Pons (tissue), 1 donor: ENCODE data around the gene TNK2.
"Not testable (repeated sequence)": the region's sequence is repeated elsewhere in the genome, so short reads cannot be mapped to it uniquely, and the experiment has no call there.

Source experiments
- DNase-seq: peaks from one replicate; pipeline ENCODE4 v3.0.0-alpha.2; 2016; ENCODE audit warnings: low spot score

The TNK2 gene

DNA sequence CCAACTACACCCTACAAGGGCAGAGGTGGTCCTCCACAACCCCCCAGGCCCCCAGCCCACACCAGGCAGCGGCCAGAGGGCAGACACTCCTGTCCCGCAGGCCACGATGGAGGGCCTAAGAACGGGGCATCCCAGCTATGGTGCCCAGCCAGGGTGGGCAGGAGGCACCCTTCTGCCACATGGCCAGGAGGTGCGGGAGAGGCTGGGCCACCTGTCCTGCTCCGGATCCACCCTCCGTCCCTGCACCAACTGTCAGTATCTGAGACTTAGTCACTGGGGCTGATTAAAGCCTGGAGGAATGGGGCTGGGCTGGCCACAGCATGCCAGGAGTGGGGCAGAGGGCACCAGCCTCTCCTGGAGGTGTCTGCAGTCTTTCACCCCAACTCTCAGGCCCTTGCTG, 37.9 kb downstream of the TNK2 start:
- DNase-seq = no peak

DNA sequence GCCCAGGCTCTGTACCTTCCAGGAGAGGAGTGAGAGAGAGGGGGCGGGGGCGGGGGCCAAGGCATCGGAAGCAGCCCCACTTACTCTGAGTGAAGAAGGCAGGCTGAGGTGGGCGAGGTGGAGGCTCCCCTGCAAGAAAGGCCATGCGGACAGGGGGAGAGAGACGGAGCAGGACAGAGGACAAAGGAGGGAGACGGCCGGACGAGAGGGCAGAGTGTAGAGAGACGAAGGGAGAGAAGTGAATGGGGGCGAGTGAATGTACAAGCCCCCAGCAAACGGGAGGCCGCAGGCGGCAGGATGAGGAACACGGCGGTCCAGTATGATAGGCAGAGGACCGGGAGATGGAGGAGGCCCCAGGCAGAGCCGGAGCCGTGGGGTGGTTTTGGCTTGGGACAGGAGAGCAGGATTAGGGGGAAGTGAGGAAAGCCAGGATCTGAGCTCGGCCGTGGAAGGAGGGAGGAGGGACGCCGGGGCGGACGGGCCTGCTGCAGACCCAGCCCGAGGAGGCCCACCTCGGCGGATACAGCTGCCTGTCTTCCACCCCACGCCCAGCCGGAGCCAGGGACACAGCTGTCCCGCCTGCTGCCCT, 38.8 kb downstream of the TNK2 start:
- no peak for DNase-seq

DNA sequence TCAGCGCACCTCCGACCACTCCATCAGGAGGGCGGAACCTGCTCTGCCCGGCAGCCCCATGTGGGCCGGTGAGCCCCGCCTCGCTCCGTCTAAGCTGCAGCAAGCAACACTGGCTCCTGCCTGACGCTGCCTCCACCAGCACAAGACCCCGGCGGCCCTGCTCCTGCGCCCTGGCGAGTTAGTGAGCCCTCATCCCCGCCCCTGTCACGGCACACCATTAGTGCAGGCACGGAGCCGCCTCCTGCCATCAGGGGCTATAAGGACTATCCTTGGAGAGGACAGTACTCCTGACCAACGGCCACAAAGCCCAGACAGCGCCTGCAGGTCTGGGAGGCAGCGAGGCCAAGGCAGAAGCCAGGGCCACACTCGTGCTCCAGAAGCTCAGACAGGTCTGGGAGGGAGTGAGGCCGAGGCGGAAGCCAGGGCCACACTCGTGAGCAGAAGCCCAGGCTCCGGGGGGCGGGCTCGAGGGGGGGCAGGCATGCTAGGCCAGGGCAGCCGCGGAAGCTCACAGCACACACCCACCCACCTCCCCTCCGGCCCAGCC, 39.4 kb downstream of the TNK2 start:
- no peak for DNase-seq

DNA sequence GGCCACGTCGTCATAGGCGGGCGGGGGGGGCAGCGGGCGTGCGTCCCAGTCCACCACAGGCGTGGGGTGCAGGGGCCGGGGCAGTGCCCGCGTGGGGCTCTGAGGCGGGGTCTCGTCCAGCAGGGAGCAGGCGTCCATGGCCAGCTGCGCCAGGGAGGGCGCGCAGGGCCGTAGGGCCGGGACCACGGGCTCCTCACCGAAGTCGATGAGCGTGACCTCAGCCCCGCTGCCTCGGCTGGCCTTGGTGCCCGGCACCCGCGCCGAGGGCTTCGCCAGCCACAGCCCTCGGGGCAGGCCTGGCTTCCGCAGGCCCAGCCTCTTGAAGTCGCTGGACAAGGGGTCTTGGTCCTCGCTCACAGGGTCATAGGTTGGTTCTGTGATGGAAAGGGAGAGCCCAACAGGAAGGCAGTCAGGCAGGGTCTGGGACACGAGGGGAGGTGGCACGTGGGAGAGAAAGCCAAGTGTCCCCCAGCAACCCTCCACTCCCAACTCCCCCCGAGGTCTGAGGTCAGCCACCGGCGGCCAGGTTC, 40.0 kb downstream of the TNK2 start:
- DNase-seq = no peak

DNA sequence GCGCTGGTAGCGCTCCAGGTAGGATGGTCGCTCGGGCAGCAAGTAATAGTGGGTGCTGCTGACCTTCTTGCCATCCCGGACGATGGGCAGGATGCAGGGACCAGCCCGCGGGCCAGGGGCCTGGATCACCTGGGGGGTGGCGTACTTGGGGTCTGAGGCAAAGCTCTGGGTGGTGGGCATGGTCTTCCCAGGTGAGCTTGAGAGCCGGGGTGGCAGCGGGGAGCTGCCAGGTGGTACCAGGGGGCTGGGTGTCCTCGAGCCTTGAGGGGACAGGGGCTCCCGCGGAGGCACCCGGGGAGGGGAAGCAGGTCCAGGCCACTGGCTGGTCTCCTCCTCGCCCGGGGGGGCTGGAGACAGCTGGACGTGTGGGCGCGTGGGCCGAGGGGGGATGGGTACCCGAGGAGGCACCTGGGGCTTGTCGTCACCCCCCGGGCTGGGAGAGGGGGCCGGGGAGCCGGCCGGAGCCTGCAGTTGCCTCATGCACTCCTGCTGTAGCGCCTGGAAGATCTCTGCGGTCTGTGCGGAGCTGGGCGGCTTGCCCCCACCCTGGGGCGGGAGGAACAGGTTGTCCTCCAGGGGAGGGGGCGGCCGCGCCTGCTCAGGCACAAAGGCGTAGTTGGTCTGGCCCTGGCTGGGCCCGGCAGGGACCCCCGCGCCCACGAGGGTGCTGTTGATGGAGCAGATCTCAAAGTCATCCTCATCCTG, 40.6 kb downstream of the TNK2 start:
- DNase-seq = no peak

DNA sequence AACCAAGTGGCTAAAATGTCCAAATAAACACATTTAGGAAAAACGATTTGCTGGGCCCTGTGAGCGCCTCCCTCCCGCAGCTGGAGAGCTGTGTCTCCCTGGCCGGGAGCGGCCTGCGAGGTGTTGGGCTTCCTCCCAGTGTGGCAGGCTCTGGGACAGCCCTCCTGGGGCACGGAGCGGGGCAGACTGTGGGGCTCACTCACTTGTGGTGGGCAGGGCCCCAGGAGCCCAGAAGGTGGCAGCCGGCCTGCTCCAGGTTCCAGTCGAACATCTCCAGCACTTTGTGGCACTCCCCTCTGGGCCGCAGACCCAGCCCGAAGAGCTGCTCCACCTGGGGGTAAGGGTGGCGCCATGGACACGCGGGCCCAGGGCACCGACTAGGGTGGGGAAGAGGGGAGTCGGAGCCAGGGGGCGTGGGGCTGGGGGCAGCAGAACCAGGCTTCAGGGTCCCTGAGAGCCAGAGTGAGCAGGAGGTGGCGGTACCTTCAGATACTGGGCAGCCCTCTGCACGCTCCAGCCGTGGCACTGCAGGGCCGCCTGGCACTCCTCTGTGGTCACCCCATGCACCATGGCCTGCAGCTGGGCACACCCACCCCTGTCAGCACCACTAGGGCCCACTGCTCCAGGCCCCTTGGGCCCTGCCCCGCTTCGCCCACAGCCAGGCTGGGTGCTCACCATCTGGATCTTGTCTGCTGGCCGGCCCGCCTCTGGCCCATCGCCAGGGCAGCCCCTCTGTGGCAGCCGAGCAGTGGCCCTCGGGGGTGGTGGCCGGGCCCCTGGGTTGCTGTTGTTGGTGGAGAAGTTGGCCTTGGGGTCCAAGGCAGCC, 41.5 kb downstream of the TNK2 start:
- no peak for DNase-seq

DNA sequence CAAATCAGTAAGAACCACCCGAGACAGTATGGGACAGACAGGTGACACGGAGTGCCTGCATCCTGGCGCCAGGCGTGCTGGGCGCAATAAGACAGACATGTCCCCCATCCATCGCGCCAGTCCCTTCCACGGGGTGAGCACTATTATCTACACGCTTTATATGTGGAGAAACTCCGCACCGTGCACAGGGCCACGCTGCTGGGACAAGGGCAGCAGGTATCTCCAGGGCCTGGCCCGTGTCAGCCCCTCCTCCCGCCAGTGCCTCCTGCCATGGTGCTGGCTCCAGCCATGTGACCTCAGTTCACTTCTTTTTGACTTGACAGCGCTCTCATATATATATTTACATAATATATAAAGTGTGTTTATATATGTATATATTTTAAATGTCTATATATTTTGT, 42.6 kb downstream of the TNK2 start:
- DNase-seq = no peak

DNA sequence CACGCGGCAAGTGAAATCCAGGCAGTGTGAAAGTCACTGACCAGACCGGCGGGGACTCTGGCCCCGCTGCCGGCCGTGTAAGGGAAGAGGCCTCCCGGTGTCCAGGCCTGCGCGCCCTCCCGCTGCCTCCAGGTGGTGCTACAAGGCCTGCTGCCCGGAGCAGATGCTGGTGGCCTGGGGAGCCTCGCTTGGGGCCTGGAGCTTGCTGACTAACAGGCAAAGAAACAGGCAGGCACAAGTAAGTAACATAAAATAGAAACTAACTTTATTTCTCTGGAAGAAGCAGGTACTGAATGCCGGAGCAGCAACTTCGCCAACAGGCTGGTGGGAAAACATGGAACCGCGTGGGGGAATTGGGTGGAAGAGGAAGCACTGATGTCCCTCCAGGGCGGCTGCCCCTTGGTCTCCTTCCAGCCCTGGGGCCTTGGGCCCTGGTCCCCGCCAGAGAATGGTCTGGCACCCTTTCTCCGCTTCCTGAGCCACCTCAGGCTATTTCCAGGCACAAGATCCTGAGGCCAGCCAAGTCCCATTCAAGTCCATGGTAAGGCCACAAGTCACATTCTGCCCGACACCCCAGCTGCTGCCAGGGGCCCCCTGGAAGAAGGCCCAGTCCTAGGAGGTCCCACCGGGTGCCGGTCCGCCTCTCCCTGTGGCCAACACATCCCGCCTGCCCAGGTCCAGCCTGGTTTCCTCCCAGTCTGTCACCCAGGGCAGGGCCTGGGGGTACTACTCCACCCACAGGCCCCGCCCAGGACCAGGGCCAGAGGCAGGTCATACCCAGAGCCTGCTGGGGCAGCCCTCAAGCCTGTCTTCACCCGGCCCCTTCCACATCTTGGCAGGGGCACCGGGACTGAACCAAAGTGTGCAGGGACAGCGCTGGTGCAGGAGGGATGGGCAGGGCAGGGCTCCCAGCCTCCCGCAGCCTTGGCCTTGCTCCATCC, 45.0 kb downstream of the TNK2 start:
- peak; percentile 82 for DNase-seq

DNA sequence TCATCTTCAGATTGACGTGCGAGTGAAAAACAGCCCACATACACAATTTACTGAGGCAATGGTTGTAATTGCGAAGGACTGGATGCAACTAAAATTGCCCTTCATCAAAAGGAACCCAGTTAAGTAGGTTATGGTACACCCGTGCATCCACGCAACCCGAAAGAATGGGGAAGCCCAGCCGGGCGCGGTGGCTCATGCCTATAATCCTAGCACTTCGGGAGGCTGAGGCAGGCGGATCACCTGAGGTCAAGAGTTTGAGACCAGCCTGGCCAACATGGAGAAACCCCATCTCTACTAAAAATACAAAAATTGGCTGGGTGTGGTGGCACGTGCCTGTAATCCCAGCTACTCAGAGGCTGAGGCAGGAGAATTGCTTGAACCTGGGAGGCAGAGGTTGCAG, 46.0 kb downstream of the TNK2 start:
- not testable (repeated sequence) for DNase-seq

DNA sequence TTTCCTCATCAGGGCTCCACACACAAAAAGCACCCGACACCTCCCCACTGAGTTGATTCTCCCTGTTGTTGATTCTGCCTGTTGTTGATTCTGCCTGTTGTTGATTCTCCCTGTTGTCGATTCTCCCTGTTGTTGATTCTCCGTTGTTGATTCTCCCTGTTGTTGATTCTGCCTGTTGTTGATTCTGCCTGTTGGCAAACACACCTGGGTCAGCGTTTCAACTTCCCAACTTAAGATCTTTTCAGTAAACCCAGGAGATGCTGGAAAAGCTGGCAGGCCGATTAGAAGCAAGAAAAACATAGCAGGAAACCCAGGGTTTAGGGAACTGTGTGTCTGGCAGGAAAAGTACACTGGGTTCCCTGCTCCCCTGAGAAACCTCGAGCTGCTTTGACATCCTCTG, 47.9 kb downstream of the TNK2 start:
- DNase-seq = no peak

DNA sequence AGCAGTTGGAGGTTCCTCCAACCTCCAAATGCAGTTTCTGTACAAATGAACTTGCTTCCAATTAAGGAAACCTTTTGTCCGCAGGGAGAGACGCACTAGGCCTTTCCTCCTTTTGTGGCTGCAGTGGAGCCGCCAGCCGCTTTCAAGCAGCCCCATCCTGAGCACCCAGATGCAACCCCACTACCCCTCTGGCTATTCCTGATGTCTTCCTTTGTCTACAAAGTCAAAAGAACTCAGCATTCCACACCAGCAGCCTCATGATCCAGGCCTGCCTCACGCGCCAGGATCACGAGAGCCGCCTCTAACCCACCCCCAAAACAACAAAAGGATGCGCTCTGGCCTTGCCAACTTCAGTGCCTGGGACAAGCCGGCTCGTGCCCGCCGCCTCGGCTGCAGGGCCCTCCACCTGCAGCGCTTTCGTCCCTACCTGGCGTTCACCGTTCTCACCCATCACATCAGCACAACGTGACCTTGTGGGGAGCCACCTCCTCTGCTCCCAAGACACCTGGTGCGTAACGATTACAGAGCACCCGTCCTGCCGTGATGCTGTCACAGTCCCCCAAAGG, 48.4 kb downstream of the TNK2 start:
- no peak for DNase-seq

DNA sequence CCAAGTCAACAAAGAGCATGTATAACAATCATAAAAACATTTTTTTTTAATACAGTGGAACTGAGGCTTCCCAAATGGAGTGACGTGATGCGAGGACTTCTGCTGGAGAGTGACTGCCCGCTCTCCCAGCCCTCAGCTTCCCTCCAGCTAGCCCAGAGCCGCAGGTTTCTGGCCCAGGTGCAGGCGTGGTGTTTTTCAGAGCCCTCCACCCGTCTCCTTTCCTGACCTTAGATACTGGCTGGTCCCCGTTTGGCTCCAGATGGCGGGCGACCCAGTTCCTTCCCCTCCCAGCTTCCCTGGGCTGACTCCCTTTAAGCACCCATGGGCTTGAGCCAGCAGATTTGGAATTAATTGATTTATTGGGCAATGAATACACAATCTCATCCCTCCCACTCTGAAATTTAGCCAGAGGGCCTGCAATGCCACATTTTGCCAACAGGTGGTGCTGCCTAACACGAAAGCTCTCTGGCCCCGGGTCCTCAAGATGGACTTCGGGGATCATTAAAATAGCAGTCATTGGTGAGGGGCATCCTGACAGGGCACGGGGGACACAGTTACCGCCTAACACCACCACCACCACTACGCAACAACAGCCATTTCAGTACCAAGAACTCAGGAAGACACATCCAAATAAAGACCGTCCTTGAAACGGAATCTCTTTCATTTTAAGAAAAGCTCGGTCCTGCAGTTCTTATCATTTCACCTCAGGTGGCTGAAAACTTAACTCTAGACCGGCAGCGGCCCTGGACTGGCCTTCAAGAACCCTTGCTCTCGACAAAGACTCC, 49.1 kb downstream of the TNK2 start:
- peak; percentile 65 for DNase-seq

DNA sequence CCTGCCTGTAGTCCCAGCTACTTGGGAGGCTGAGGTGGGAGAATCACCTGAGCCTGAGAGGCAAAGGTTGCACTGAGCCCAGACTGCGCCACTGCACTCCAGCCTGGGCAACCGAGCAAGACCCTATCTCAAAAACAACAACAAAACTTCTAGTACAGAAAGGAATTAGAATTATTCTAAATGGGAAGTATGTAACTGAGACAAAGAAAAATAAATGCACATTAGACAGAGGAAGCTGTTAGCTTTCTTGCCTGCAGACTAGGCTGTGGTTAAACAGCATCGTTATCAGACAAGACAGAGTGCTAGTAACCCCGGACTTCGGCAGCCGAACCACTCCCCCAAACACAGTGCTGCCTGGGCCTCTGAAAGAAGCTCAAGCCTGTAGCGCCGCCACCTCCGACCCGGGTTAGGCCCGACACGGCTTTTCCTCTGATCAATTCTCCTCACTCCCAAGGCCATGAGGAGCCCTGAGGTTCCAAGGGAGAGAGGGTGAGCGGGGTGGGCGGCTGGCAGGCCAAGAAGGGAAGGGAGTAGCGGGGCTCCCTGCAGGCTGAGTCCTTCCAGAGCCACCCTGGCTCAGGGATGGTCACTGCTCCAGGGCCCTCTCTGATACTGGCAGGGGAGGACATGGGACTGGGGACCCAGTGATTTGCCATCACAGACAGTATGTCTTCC, 51.8 kb downstream of the TNK2 start:
- no peak for DNase-seq

DNA sequence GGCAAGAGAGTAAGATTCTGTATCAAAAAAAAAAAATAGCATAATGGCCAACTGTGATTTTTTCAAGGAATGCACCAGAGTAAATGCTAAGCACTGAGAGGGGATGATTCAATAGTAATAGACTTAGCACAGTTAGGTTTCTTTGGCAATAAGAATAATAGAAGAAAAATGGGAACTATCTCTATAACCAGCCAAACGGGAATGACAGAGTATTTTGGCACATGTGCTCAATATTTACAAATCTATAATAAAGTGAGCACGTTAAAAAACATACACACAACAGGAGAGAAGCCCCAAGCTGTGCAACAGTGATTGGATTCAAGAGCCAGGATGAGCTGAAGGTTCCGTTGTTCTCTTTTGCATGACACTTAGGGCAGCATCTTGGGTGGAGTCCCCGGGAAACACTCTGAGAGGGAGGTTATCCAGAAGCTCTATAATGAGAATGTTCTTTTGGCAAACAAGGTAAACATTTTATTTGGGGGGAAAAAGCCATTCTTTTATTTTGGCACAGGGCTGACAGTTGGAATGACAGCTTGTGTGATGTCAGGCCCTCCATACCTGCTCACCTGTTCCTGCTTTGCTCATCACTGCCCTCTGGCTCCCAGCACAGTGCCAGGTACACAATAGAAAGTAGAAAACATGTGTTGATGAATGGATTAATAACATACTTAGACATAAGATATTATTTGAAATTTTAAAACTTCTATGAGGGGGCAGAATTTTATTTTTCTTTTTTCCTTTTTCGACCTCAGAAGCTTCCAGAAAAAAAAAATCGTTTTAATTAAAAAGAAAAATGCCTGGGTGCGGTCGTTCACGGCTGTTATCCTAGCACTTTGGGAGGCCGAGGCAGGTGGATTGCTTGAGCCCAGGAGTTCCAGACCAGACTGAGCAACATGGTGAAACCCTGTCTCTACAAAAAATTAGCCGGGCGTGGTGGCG, 52.6 kb downstream of the TNK2 start:
- DNase-seq = no peak

DNA sequence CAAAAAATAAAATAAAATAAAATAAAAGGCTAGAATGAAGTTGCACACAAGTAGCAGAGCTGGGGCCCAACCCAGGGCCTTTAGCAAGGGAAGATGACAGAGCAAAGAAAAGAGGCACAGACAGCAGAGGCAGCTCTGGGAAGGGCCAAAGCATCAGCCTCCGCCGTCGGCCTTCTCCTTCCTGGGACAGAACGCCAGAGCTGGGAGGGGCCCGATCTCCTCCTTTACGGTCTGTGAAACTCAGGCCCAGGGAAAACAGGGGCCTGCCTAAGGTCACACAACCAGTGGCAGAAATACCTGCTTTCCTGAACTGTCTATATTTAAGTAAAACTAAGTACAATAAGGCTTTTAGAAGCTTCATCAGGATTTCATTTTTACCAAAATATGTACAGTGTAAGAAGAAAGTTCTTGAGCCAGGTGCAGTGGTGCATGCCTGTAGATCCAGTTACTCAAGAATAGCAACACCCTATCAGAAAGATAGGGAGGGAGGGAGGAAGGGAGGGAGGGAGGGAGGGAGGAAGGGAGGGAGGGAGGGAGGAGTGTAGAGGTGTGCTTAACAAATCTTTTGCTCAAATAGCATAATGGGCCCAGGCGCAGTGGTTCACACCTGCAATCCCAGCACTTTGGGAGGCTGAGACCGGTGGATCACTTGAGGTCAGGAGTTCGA, 53.6 kb downstream of the TNK2 start:
- no peak for DNase-seq

DNA sequence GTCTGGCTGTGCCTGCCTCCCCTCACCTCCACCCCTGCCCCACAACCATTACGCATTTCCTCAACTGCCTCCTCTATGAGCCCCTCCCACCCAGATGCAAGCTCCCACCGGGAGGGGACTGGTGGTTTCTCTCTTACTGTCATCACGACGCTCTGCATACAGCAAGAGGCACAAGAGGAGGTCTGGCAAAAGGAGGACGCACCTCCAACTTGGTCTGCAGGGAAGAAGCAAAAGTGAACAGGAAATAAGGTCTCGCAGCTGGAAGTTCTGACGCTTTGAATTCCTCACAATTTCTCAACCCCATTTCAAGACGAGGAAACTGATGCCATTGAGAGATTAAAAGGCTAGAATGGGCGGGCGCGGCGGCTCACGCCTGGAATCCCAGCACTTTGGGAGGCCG, 54.4 kb downstream of the TNK2 start:
- DNase-seq = no peak

DNA sequence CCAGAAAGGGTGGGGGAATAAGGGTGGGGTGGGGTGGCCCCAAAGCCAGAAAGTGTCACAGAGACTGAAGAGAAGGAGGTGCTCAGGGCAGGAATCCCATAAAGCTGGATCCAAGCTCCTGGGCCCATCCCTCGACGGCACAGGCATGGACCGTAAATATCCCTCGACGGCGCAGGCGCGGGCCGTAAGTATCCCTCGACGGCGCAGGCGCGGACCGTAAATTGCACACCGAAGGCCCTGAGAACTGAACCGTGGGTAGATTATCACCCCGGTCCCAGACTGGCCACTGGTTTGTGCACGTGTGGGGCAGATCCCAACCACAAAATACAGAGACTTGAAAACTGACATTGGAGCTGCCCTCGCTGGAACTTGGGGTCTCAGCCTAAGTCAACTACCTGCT, 55.3 kb downstream of the TNK2 start:
- DNase-seq = no peak
